GM06990 (cell line): ENCODE results near the gene SPIB.

Source experiments
- DNase-seq: peaks from one replicate; pipeline ENCODE4 v3.0.0-alpha.2; 2011; ENCODE audit not compliant: insufficient read length; ENCODE audit errors: extremely low read depth
- H3K27me3 ChIP-seq: replicated peaks from 2 replicates; pipeline ENCODE4 v1.6.0; 2011; ENCODE audit warnings: low read length; ENCODE audit not compliant: control insufficient read depth, insufficient read depth
- H3K36me3 ChIP-seq: 2 replicates; pipeline ENCODE4 v1.5.1; 2011; ENCODE audit warnings: low read length; ENCODE audit not compliant: control insufficient read depth, insufficient read depth
- H3K4me3 ChIP-seq: replicated peaks from 2 replicates; pipeline ENCODE4 v1.5.1; 2011; ENCODE audit warnings: low read depth, mild to moderate bottlenecking, control low read depth, low read length
- CTCF ChIP-seq: IDR thresholded peaks from 2 replicates; pipeline ENCODE4 v1.5.1; 2011; ENCODE audit warnings: low read length, control low read depth, mild to moderate bottlenecking, inconsistent platforms; ENCODE audit not compliant: insufficient read depth, poor library complexity, severe bottlenecking

The SPIB gene

DNA sequence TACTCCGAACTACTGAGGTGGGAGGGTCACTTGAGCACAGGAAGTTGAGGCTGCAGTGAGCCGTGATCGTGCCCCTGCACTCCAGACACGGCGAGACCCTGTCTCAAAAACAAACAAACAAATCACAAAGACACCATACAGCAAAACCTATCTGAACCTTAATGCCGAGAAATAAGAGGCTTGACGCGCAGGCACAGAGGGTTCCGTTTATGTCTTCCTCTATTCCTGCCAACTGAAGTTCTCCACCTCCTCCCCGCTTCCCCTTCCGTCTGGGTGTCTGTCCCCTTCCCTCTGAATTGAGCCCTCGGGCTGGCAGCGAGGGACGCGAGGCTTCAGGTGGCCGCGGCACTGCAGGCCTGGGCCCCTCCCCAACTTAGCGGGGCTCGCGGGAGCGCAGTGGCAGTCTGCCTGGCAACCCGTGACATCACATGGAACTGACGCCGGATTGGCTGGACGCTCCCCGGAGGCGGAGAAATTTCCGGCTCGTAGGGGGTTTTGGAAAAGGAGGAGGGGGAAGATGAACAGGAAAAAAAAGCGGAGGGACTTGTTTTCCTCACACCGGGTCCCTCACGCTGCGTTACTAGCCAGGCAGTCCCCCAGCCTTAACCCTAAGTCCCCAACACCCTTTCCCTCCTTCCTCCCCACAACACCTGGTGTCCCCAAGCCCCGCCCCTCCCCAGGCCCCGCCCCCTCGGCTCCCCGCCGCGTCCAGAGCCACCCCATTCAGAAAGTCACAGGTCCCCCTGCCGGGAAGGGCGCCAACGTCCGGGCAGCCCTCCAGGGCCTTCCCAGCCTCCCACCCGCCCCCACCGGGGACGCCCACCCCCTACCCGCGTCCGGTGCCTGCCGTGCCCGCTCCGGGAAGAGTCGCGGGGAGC lies 12.8 kb downstream of the SPIB start:
- no peaks in the 10 kb centered on the region for H3K27me3 ChIP-seq
- TF ChIP-seq CTCF, result no peak
- peak overlapping the region; percentile 56 for H3K4me3 ChIP-seq
- peak; percentile 89 for DNase-seq
- no peaks in the 10 kb centered on the region for H3K36me3 ChIP-seq

DNA sequence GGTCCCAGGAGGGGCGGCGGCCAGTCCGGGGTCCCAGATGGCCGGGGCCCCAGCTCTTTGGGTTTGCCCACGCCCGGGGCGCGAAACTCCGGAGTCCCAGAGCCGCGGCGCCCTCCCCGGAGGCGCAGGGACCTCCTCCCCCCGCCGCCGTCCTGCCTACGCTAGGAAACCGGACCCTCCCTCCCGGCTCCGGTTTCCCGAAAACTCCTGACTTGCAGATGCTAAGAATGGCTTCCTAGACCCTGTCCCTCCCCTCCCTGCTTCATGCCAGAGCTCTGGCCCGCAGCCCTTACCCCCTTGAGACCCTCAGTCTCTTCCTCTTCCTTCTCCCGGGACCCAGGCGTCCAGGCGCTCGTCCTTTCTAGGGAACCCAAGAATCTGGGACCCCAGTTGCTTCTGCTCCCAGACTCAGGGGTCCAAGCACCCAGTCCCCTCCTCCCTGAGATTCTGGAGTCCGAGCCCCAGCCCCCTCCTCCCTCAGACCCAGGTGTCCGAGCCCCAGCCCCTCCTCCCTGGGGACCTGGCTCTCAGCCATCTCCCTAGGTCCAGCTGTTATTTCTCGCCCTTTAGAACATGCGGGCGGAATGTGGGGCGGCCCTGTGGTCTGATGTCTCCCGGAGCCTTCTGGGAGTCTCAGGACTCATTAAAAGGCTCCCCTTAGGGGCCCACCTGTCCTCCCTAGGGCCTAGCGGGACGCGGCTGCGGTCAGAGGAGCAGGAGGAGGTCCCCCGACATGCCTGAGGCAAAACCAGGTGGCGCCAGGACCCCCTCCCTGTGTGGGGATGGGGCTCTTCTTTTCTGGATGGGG lies 13.7 kb downstream of the SPIB start, which contains the start of gene MYBPC2:
MYBPC2 (plus strand) TSS at position 672 of the 808 bp plus-strand sequence; CDS start at position 734, 62 bp downstream.
- TF ChIP-seq CTCF, result no peak
- Histone ChIP-seq H3K36me3 (no peaks in the 10 kb centered on the region), H3K27me3 (no peaks in the 10 kb centered on the region), H3K4me3 (peak within 1 kb of the TSS; percentile 56)
- DNase-seq, result no peak

- no peaks in the 10 kb centered on the region for H3K27me3 ChIP-seq
- no peak for DNase-seq
- no peak for TF ChIP-seq CTCF
- H3K36me3 ChIP-seq, result no peaks in the 10 kb centered on the region
- H3K4me3 ChIP-seq, result no peak overlapping the region
These were observed 14.8 kb downstream of the SPIB start for GRCh38 chr19:50433201-50434180.

DNA sequence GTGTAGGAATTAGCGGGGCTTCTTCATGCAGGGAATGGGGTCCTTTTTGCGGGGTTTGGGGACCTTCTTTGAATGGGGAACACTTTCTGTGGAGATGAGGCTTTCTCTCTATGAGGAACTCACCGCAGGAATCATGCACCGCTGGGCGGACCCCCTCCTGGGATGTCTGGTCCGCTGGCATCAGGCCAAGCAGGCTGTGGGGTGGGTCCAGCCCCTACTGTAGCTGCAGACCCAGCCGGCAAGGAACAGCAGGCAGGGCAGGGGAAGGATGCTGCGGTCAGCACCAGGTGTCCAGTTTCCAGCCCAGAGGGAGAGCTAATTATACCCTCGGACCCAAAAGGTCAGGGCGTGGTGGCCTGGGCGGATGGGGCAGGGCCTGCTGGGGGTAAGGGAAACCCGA lies 15.8 kb downstream of the SPIB start:
- no peak overlapping the region for H3K4me3 ChIP-seq
- no peaks in the 10 kb centered on the region for H3K36me3 ChIP-seq
- TF ChIP-seq CTCF, result no peak
- DNase-seq, result no peak
- H3K27me3 ChIP-seq, result no peaks in the 10 kb centered on the region

- DNase-seq, result no peak
- Histone ChIP-seq H3K36me3 (no peaks in the 10 kb centered on the region), H3K4me3 (no peak overlapping the region), H3K27me3 (no peaks in the 10 kb centered on the region)
- no peak for TF ChIP-seq CTCF
These were observed 16.5 kb downstream of the SPIB start for GRCh38 chr19:50435221-50435620.
